ENCODE data around the gene CLCF1.
A peak's percentile ranks its signal among the peaks of the same experiment; 100 is the strongest.

CLCF1 gene

DNA sequence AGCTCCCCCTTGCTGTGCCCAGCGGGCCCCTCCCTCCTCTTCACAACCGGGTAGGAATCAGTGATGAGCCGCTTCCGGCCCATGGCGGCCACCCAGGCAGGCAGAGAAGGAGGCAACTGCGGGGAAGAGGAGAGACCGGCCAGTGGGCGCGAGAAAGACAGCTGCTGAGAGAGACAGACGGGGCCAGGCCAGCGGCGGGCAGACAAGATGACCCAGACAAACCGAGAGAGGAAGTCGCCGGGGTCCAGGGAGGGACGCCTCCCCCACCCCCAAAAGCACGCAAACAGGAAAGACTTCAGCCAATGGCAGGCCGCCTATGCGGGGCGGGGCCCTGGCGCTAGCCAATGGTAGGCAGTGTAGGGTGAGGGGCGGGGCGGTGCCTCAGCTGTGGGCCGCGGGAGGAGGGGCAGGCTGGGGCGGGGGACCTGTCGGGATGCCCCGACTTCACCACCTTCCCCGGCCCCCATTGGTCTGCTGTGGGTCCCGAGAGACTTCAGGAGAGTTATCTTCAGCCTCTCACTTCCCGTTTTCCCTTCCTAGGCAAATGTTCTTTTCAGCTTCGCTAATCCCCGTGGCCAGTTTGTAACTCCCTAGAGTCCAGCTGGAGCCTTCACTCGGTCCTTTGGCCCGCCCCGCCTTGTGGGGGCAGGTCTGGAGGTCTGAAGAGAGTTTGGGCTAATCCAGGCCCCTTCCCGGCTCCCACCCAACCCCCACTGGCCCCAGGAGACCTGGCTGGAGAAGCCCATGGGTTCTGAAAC lies 19.9 kb downstream of the CLCF1 start, which contains the start of gene POLD4:
TSS of gene POLD4 (minus strand) at position 230 of the 758 bp plus-strand sequence. CDS start at position 83, 147 bp downstream.
- DNase-seq: peak; percentile 97 to 99 (median 99)

DNA sequence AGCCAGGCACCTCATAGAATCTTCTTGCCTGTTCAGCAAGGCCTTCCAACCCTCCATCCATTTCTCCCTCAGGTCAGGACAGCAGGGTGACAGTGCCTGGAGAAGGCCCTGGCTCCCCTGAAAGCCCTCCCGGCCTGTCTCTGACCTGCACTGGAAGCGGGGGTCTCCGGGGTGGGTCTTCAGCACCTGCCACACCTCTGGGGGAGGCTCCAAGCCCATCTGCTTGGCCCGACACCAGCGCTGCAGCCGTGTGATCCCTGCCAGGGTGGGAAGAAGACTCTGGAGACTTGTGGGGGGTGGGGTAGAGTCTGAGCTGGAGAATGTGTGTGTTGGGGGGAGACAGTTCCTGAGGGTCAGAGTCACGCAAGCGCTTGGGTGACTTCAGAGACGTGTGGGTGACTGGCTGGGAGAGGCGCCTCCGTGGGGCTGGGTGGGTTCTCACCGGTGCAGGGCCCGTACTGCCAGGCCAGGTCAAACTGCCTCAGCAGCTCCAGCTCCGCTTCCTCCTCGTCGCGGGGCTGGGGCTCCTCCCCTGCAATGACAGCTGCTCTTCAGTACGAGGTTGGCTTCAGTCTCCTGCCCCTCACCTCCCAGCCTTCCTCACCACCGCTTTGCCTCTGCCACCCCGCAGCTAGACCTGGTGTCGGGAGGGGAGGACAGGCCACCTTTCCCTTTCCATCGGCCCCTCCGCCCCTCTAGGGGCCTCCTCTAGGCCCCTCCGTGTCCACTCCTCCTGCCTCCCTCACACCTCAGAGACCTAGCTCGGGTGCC lies 20.7 kb downstream of the CLCF1 start:
- intact Hi-C loops (cut with DNase I): loop anchor here (5.0 kb wide), 1 partner anchor 40 kb away; the partner anchor contains the start of gene RAD9A
- peak in 10 of 42 donors; percentile 19 to 57 (median 33) for DNase-seq

More for the DNA sequence above, 19.9 kb downstream of the CLCF1 start, which contains the start of gene POLD4:
- intact Hi-C loops (cut with DNase I): loop anchor here (5.0 kb wide), 1 partner anchor 39 kb away; the partner anchor contains the start of gene RAD9A

DNA sequence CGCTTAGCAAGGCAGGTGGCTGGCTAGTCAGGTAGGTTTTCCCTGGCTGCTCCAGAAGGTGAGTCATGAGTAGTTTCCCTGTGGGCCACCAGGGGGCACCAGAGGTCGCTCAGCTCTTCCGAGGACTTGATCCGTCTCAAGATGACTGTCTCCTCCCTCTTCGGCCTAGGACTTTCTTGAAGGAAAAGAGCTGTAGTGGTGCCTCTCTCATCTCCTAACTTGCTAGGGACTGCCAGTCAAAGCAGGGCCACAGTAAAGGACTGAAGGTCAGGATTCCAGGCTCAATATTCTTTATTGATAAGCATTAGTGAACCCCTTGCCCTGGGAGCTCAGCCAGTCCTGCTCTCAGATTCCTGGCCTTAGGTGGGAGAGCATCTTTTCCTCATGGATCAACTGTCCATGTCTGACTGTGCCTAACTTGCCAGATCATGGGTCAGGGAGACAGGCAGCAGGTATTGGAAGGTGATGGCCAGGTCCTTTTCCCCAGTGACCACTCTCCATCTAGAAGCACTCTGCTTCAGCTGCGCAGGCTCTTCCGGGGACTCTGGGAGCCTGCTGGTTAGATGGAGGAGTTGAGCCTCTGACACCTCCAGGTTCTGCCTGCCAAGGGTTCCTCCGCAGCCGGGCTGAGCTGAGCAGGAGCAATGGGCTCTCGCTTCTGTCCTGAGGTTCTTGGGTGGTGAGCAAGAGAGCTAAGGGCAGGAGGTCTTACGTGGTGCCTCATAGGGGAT lies 22.0 kb downstream of the CLCF1 start:
- DNase-seq: peak in 39 of 42 donors; percentile 35 to 84 (median 64)
- intact Hi-C loops (cut with DNase I): loop anchor here (5.0 kb wide), 1 partner anchor 41 kb away; the partner anchor contains the start of gene RAD9A

DNA sequence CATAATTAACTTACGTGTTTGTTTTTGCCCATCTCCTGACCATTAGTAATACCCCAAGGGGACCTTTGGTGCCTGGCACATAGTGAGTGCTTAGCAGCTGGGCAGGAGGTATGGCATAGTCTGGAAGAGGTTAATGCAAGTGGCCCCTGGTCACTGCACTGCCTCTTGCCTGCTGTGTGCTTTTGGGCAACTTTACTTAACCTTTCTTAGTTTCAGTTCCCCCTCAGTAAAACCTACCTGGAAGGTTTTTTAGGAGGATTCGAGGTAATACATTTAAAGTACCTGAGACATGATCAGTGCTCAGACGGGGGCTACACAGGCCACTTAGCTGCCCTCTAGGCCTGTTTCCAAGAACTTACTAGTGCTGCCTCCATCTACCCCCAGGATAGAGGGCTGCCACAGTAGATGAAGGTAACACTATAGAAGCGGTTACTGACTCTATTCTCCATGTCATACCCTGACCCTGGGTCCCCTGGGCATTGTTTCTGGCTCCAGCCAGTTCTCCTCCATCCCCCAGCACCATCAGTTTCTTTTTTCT lies 23.4 kb downstream of the CLCF1 start:
- intact Hi-C loops (cut with DNase I): loop anchor here (5.0 kb wide), 1 partner anchor 42 kb away; the partner anchor contains the start of gene RAD9A
- no peak for DNase-seq

DNA sequence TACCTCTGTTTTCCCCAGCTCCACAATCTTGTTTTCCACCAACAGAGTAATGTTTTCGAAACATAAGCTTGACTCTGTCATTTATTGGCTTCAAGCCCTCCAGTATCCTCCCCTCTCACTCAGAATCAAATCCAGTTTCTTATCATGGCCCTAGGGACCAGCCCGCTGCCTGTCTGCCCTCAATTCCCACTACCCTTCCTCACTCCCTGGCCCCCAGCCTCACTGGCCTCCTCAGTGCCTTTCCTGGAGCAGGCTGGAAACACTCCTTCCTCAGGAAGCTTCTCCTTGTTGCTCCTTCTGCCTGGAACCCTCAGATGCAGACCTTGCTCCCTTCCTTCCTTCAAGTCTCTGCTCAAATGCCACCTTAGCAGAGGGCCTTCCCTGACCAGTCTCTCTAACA lies 23.9 kb downstream of the CLCF1 start:
- no peak for DNase-seq
- intact Hi-C loops (cut with DNase I): no loop called here

DNA sequence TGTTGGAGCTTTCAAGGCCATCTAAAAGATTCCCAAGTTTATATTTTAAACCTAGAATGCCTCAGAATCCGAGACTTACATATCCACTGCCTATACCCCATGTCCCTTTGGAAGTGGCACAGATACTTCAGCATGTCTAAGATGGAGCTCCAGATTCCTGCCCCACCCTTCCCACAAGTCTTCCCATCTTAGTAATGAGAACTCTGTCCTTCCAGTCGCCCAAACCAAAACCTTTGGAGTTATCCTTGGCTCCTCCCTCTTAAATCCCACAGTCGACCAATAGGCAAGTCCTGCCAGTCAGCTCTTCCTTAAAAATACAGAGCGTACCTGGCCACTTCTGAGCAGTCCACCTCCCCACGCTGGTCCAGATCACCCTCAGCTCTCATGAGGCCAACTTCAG lies 24.4 kb downstream of the CLCF1 start:
- intact Hi-C loops (cut with DNase I): no loop called here
- no peak for DNase-seq

DNA sequence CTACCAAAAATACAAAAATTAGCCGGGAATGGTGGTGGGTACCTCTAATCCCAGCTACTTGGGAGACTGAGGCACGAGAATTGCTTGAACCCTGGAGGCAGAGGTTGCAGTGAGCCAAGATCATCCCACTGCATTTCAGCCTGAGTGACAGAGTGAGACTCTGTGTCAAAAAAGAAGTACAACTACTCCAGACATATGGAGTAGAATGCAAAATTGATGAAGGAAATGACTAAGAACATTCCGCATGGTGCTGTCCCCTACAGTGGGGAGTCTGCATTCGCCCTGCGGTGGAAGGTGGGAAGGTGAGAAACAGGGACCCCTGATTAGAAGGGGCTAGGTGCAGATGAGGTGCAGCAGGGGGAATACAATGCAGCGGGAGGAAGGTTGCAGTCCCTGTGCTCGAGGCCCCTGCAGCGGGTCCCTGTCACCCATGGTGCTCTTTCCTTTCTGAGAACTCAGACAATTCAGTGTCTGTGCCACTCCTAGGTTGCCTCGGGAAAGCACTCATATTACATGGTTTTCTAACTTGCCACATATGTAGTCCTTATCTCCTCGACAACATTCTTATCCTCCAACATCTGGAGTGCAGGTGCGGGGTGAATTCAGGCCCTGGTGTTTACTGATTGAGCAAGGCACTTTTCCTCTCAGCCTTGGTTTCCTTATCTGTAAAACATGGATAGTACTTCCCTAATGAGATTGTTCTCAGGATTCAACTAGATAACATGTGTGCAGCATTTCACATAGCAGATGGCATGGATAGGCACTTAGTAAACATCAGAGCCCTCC lies 25.2 kb downstream of the CLCF1 start:
- DNase-seq: no peak
- intact Hi-C loops (cut with DNase I): no loop called here

DNA sequence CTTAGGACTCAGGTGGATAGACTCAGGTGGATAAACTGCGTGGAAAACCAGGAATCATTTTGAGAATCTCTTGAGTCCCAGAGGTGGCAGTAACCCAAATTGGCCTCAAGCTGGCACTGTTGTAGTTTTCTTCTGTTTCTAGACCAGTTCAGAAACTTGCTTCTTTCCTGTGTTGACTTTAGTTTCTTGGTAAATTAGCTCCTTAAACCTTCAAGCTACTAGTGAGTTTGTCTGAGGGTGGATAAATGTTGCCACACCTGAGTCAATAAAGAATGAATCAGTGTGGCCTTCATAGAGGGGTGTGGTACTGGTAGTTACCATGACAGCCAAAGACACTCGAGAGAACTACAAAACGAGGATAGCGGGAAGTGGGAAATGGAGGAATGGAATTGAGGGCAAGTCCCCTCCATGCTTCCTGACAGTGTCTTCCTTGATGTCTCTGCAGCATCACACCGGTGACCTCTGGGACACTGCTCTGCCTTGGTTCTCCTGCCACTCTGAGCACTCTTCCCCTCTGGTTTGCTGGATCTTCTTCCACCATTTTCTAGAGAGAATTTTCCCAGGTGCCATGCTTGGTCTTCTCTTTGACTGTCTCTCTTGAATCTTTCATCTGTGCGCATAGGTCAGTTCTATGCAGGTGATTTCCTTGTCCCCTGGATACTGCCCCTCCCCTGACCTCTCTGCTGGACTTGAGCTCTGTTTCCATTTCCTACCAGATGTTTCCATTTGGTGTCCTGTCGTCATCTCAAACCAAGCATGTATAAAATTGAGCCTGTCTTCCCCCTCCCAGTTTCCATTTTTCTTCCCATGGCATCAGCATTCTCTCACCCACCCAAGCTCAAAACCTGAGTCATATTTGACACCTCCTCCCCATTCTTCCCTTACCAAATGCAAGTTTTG lies 27.2 kb downstream of the CLCF1 start:
- intact Hi-C loops (cut with DNase I): no loop called here
- peak in 7 of 42 donors; percentile 29 to 54 (median 39) for DNase-seq

DNA sequence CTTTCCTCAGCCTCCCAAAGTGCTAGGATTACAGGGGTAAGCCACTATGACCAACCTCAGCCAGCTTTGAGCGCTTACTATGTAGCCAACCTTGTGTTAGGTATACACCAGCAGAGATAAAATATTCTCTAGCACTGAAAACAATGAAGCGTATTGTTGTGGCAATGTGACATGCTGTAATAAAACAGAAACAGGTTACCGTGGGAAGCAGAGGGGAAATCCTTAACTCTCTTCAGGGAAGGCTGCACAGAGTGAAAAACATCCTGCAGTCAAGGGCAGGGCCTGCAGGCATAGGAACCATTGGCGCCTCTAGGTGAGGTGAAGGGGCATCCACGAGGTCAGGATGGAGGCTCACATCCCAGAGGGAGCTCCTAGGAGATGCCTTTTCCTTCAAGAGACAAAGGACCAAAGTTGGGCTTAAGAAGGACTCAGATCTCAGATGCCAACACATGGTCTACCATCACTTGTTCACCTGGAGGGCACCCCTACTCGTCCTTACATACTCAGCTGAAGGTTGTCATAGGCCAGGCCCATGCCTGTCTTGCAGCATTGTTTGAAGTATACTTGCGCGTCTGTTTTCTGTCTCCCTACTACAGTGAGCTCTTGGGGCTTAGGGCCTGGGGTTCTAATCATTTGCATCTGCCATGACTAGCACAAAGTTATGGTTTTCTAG lies 28.0 kb downstream of the CLCF1 start:
- no peak for DNase-seq
- intact Hi-C loops (cut with DNase I): no loop called here

DNA sequence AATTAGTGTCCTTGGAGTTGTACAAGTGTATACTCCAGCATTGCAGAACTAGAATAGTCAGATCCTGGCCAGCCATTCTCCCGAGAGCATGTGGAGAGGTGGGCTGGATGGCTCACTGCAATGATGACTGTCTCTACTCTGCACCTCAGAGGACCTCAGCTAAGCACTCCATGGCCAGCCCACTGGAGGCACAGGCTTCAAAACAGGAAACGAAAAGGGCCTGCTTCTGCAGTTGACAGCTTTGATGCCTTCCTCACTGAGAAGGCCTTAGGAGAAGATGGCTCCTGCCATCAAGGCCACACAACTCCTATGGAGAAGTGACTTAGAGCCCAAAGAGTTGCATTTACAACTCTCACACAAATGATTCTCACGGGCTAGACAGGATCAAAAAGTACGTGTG lies 29.1 kb downstream of the CLCF1 start:
- intact Hi-C loops (cut with DNase I): no loop called here
- no peak for DNase-seq

DNA sequence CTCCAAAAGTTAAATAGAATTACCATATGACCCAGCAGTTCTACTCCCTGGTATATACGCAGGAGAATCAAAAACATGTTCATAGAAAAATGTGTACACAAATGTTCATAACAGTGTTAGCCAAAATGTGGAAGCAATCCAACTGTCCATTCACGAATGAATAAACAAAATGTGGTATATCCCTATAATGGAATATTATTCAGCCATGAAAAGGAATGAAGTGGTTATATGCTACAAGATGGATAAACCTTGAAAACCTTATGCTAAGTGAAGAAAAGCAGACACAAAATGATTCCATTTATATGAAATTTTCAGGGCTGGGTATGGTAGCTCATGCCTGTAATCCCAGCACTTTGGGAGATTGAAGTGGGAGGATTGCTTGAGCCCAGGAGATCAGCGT lies 36.1 kb downstream of the CLCF1 start:
- no peak for DNase-seq
- intact Hi-C loops (cut with DNase I): no loop called here

DNA sequence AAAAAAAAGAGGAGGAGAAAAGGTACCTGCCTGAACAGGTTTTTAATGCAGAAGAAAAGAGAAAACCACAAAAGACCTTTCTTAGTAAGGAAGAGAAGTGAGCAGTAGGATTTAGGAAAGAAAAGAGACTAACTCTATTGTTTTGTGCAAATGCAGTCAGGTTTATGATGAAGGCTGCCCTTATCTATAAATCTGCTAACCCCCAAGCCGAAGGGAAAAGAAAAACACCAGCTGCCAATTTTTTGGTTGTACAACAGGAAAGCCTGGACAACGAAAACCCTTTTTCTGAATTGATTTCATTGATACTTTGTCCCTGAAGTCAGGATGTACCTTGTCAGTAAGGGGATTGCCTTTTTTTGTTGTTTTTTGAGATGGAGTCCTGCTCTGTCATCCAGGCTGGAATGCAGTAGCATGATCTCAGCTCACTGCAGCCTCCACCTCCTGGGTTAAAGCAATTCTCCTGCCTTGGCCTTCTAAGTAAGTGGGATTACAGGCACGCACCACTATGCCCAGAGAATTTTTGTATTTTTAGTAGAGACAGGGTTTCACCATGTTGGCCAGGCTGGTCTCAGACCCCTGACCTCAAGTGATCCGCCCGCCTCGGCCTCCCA lies 41.2 kb downstream of the CLCF1 start:
- DNase-seq: no peak
- intact Hi-C loops (cut with DNase I): no loop called here

DNA sequence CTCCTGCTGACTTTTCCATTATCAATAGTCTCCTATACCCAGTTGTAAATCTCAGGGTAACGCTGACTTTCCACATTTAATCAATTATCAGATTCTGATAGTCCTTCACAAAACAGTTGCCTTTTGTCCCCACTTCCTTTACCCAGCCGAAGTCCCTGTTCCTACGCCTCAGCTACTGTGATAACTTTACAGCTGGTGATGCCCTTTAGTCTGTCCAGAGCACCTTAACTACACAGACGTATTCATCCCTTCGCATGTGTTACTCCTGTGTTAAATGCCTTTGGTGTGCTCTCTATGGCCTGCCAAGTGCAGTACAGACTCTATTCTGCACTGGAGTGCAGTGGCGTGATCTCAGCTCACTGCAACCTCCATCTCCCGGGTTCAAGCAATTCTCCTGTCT lies 49.9 kb downstream of the CLCF1 start:
- intact Hi-C loops (cut with DNase I): no loop called here

DNA sequence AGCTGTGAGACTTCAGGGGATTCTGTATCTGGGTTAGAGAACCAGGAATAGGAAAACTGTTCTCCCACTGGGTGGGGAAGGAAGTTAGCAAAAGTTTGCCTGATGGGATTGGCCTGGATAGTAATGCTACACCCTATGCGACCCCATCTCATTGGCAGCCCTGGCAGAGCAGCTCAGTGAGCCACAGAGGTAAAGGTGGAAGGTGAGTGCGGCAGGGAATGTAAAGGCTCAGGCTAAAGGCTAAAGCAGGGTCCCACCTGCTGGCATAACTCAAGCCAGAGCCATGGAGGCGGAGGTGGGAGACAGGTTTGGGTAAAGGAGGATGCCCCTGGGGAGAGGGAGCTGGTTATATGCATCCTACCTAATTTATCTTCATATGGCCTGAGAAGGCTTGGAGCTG lies 51.3 kb downstream of the CLCF1 start:
- no peak for DNase-seq
- intact Hi-C loops (cut with DNase I): no loop called here

More for the DNA sequence above, 49.9 kb downstream of the CLCF1 start:
- no peak for DNase-seq

DNA sequence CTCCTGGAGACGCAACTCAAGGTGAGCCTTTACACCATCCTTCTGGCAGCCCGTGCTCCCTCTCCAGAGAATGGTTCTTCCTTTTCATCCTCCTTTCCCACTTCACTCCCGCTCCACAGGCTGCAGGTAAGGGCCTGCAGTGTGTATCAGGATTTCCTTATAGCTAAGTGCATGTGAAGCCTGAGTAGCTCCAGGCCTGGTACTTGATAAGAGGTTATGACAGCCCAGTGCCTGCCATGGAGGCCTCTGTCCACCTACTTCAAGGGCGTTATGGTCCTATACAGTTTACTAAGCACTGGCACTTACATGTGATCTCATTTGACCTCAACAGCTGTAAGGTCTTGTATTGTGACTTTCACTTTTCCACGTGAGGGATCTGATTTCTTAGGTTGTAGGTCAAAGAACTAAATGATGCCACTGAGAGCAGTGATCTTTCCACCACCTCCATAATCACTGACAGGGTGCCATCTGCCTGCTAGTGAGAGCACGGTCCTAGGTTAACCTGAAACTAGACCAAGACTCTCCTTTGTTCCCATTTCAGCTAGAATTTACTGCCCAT lies 52.0 kb downstream of the CLCF1 start:
- intact Hi-C loops (cut with DNase I): no loop called here
- no peak for DNase-seq

DNA sequence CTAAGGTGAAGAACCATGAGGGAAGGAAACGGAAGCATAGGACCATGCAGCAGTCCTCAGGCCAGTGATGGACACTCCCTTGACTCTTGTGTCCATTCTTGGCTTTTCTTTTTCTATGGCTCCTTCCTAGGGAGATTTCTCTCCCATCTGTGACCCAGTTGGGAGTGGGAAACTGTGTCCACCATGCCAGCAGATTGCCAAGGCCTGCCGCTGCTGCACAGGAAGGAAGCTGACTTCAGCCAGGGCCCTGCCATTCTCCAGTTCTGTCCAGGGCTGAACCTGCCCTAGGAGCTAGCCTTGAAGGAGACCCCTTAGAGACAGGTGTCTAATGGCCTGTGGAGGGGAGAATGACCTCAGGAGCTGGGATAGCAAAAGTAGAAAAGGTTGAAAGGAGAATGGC lies 52.7 kb downstream of the CLCF1 start:
- no peak for DNase-seq
- intact Hi-C loops (cut with DNase I): no loop called here
